Skeletal muscle tissue (tissue), 4 donors: ENCODE measurements around the gene DPF3. TPM values are rescaled to one million over a fixed set of nuclear protein-coding genes. Genes with fewer than 3 reads are reported as not detected.

Source experiments
- H3K27ac ChIP-seq: one replicate; pipeline ENCODE4 v1.7.0; 2013; ENCODE audit warnings: mild to moderate bottlenecking, low read depth, low read length, inconsistent platforms
- H3K27me3 ChIP-seq, 3 donors: one replicate each; pipeline ENCODE4 v1.7.0; 2013; ENCODE audit warnings: low read length in 3 of 3; ENCODE audit not compliant: control insufficient read depth in 3 of 3, insufficient read depth in 3 of 3
- H3K36me3 ChIP-seq, 3 donors: one replicate each; pipeline ENCODE4 v1.7.0; 2013; ENCODE audit warnings: low read length in 3 of 3; ENCODE audit not compliant: control insufficient read depth in 3 of 3, insufficient read depth in 3 of 3
- H3K4me1 ChIP-seq, 3 donors: one replicate each; pipeline ENCODE4 v1.7.0; 2013; ENCODE audit warnings: low read length in 3 of 3, mild to moderate bottlenecking in 3 of 3; ENCODE audit not compliant: control insufficient read depth in 3 of 3, insufficient read depth in 3 of 3
- H3K4me3 ChIP-seq, 3 donors: one replicate each; pipeline ENCODE4 v1.7.0; 2013; ENCODE audit warnings: low read length in 3 of 3
- H3K9ac ChIP-seq, 3 donors: one replicate each; pipeline ENCODE4 v1.7.0; 2013; ENCODE audit warnings: low read length in 3 of 3, mild to moderate bottlenecking in 3 of 3, moderate library complexity in 2 of 3, low read depth in 1 of 3
- H3K9me3 ChIP-seq, 3 donors: one replicate each; pipeline ENCODE4 v1.7.0; 2013; ENCODE audit warnings: low read length in 3 of 3; ENCODE audit not compliant: control insufficient read depth in 3 of 3
- total RNA-seq: library from RNA; depleted of rRNA; stranded (reverse); fragments of >200 nt; gene quantifications from one replicate; pipeline ENCODE4 v1.2.3, GENCODE V29; 2014
- donor health status: Osteomylitis.

Gene DPF3
- total RNA-seq, 1 donor from 2014 or later = 1.6 TPM

DNA sequence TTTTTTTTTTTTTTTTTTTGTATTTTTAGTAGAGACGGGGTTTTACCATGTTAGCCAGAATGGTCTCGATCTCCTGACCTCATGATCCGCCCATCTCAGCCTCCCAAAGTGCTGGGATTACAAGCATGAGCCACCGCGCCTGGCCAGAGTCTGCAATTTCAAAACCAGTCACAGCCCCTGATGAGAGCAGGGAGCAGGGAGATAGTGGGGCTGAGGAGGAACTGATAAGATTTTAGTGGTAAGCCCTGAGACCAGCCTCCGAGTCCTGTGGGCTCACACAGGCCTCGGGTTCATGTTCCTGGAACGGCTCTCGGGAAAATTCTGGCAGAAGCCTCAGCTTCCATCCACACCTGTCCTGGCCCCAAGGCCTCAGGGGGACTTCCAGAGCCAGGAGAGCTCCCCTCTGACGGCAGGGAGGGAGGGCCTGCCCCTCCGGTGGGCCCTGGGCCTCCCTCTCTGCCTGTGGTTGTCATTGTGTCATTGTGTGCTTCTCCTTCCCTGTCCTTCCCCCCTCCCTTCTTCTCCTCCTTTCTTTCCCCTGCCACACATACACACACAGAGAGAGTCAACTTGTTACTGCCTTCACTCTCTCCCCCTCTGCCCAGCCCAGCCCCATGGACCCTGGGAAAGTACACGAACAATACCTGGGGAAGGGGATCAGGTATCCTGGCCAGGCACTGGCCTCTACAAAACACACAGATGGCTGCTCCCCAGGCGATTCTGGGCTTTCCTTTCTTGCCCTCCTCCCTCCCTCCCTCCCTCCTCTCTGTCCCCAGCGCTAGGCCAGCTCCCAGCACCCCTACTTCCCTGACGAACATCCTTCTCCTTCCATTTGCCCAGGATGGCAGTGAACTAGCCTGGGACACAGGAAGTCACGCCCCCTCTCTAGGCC, 294.1 kb downstream of the DPF3 start:
- no peak overlapping the region for H3K4me3 ChIP-seq
- H3K9ac ChIP-seq = no peak overlapping the region
- no peaks in the 10 kb centered on the region for H3K9me3 ChIP-seq
- H3K27me3 ChIP-seq = peaks cover 0 to 2% (median 0%) of the 10 kb centered on the region in 3 donors
- no peak overlapping the region for H3K27ac ChIP-seq
- H3K36me3 ChIP-seq = no peaks in the 10 kb centered on the region
- H3K4me1 ChIP-seq = peaks cover 0 to under 1% (median 0%) of the 10 kb centered on the region in 3 donors

DNA sequence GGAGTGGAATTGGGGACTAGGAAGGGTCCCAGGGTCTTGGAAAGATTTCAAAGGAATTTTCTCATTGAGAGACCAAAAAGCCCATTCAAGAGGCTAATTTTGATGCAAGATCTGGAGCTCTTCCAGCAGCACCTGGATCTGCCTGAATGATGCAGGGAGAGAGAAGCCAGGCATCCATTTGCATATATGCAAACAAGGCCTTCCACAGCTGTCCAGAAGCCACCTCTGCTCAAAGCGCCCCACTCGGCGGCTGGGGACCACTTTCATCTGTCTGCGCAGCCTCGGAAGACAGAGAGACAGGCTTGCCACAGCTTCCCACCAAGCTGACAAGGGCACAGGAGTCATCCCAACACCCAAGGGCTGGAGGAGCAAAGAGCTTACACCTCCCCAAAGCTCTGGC, 295.6 kb downstream of the DPF3 start:
- H3K9me3 ChIP-seq = no peaks in the 10 kb centered on the region
- no peak overlapping the region for H3K4me3 ChIP-seq
- no peaks in the 10 kb centered on the region for H3K4me1 ChIP-seq
- peaks cover 0 to 2% (median 0%) of the 10 kb centered on the region in 3 donors for H3K27me3 ChIP-seq
- H3K27ac ChIP-seq = no peak overlapping the region
- H3K36me3 ChIP-seq = no peaks in the 10 kb centered on the region
- no peak overlapping the region for H3K9ac ChIP-seq

DNA sequence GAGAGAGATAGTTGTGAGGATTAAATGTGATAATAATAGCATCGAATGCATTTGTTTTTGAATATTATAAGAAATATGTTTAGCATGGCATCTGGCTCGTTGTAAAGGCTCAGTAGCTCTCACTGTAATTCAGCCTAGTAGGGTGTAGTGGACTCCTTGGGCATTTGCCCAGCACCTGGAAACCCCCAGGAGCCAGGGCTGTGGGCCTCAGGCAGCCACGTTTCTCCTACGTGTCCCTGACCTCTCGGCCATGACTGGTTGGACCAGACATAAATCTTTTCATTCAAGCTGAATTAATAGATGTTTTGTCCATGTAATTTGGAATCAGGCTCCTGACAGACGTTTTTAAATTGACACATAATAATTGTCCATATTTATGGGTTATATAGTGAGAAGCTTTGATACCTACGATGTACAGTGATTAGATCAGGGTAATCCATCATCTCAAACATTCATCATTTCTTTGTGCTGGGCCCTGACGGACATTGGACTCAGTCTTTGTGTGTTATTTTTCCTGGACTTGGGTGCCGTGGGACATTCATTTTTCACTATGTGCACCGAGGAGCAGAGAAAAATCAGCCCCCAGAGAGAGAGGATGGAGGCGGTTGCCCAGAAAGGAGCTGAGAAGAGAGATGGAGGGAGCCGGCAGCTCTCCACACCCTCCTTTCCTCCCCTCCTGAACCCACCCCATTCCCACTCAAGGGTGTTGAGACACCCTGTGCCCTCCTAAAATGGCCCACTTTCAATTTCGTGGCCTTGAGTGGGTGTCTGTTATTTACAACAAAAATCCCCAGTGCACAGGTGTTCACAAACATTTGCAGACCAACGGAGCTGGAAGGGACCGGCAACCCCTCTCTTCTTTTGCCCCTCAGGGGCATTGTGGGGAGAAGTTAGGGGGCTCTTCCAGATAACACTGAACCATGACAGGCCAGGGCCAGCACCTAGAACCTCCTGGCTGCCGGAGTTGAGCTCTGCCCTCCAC, 296.4 kb downstream of the DPF3 start:
- H3K36me3 ChIP-seq = no peaks in the 10 kb centered on the region
- peaks cover 0 to 2% (median 0%) of the 10 kb centered on the region in 3 donors for H3K27me3 ChIP-seq
- no peaks in the 10 kb centered on the region for H3K4me1 ChIP-seq
- H3K9me3 ChIP-seq = no peaks in the 10 kb centered on the region
- H3K27ac ChIP-seq = no peak overlapping the region
- no peak overlapping the region for H3K9ac ChIP-seq
- H3K4me3 ChIP-seq = no peak overlapping the region

DNA sequence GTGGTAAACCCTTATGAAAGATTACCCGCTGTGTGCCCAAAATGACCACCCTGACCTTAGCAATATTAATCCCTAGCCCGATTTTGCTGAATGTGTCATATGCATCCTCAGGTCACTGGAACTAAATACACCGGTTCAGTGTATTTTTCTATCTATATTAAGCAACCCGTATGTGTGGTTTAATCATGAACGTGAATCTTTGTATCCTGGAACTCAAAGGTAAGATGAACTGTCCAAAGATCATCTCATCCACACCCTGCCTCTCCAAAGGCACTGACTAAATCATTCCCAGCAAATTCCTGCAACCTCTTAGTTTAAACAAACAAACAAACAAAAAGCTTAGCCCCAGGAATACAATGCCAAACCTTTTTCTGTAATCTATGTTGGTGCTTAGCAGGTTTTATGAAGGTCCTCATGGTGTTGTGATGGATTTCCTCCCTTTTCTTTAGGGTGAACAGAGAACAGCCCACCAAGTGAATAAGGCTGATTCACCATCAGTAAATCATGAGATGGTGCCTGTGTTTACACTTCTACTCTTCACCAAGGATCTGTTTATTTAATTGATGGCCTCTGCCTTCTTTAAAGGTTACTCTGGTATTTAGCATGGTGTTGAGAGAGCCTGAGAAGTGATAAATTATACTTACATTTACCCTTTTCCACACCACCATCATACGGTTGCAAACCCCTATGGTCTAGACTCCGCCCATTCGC, 298.6 kb downstream of the DPF3 start:
- H3K27me3 ChIP-seq = peaks cover 0 to 2% (median 0%) of the 10 kb centered on the region in 3 donors
- no peak overlapping the region for H3K9ac ChIP-seq
- no peaks in the 10 kb centered on the region for H3K36me3 ChIP-seq
- no peaks in the 10 kb centered on the region for H3K9me3 ChIP-seq
- no peak overlapping the region for H3K27ac ChIP-seq
- H3K4me3 ChIP-seq = no peak overlapping the region
- H3K4me1 ChIP-seq = peaks cover 0 to 3% (median 3%) of the 10 kb centered on the region in 3 donors

DNA sequence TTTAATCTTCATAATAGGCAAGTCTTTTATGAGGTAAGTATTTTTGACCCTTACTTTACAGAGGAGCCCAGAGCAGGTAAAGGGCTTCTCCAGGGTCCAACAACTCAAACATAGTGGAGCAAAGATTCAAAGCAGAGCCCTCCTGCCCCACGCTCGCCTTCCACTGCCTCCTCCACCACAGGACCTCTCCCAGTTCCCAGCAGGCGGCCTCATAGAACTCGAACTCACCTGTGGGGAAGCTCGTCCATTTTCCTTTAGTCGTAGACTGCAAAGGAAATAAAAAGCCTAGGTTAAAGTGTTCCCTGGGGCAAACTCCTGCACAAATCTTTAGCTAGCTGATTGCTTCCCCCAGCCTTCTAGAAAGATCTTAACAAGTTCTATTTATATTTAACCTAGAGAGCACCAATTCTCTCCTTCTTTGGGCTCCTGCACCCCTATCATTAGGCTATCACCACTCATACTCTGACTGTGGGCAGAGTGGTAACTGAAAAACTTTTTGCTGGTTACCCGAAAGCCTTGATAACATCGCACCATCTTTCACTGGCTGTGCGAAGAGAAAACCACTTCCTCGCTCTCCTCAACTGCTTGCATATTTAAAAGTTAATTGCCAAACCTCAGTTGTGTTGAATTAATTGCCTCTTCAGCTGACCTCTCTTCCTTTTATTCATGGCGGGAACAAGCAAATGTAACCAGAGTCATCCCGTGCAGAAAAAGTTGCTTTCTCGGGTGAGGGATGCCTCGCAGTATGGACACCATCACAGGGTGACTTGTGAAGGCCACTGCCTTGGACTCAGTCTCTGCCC, 299.6 kb downstream of the DPF3 start:
- H3K9me3 ChIP-seq = no peaks in the 10 kb centered on the region

DNA sequence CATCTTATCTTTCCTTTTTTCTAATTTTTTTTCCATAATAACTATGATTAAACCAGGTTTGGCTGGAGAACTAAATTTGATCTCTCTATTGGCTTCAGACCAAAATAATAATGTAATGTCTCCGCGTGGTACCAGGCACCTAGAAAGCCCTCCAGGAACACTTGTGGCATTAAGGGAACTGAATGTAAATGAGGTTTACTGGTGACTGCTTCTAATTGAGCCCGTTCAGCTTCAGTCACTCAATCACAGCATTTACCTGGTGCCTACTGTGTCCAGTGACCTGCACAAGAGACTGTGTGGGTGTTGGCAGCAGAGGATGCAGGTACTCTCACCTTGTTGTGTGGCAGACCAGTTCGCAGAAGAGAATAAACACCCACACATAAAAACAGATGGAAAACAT, 302.5 kb downstream of the DPF3 start:
- no peak overlapping the region for H3K27ac ChIP-seq

More for the DNA sequence above, 299.6 kb downstream of the DPF3 start:
- Histone ChIP-seq H3K4me3 (no peak overlapping the region), H3K9ac (no peak overlapping the region), H3K27me3 (peaks cover 0 to 2% (median 0%) of the 10 kb centered on the region in 3 donors), H3K4me1 (peaks cover 0 to 3% (median 3%) of the 10 kb centered on the region in 3 donors), H3K27ac (no peak overlapping the region), H3K36me3 (no peaks in the 10 kb centered on the region)

DNA sequence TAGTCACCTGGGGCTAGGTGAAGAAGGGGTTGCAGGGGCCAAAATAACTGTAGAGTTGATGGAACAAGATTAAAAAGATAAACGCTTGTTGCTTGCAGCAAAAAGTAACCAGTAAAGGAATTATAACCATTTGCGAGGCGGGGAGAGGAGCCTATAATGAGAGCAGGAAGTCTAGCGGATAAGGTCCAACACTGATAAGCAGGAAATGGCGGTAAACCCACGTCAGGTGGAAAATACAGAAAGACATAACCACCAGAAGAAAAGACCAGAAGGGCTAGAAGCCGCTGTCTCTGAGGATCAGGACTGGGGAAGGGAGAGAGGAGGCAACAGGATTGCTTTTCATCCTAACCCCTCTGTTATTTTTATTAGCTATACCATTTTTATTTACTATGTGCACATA, 303.3 kb downstream of the DPF3 start:
- Histone ChIP-seq H3K36me3 (no peaks in the 10 kb centered on the region), H3K4me1 (peaks cover 0 to 3% (median 3%) of the 10 kb centered on the region in 3 donors), H3K9ac (no peak overlapping the region), H3K27ac (no peak overlapping the region), H3K9me3 (no peaks in the 10 kb centered on the region), H3K4me3 (no peak overlapping the region), H3K27me3 (no peaks in the 10 kb centered on the region)

More for the DNA sequence above, 302.5 kb downstream of the DPF3 start:
- peaks cover 0 to 3% (median 3%) of the 10 kb centered on the region in 3 donors for H3K4me1 ChIP-seq
- H3K4me3 ChIP-seq = no peak overlapping the region
- no peaks in the 10 kb centered on the region for H3K36me3 ChIP-seq
- H3K9me3 ChIP-seq = no peaks in the 10 kb centered on the region
- no peak overlapping the region for H3K9ac ChIP-seq
- no peaks in the 10 kb centered on the region for H3K27me3 ChIP-seq

DNA sequence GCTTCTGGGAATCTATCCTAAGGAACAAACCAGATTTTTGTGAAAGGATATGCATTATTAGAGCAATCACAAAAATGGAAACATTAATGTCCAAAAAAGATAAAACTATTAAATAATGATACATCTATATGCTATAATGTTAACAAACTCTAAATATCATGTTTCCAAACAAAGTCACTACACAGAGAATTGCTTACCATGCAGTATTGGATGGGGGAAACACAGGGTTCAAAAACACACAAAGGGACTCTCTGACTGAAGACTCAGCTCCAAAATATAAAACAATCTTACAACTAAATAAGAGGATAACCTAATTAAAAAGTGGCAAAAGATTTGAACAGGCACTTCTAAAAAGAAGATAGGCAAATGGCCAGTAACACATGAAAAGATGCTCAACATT, 304.2 kb downstream of the DPF3 start:
- Histone ChIP-seq H3K27me3 (no peaks in the 10 kb centered on the region), H3K36me3 (no peaks in the 10 kb centered on the region), H3K9me3 (no peaks in the 10 kb centered on the region), H3K4me1 (peaks cover 0 to 3% (median 3%) of the 10 kb centered on the region in 3 donors), H3K9ac (no peak overlapping the region), H3K27ac (no peak overlapping the region), H3K4me3 (no peak overlapping the region)

DNA sequence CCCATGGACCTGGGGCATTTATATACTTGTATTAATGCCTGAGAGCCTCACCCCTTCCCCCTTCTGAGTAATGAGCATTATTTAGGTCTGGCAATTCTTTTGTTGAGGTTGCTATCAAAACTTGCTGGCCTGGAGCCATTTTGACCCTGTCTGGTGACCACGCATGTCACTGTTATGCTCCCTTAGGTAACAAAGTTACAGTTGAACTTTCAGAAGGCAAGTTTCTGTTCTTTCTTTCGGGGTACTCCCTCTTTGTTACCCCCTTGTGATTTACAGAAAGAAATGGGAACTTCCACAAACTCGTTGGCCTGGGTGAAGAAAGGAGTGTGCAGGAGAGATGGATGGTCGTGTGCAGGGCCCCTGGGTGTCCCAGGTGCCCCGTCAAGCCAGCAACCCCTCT, 305.4 kb downstream of the DPF3 start:
- no peaks in the 10 kb centered on the region for H3K27me3 ChIP-seq
- no peaks in the 10 kb centered on the region for H3K36me3 ChIP-seq
- H3K4me1 ChIP-seq = peaks cover 0 to 3% (median 3%) of the 10 kb centered on the region in 3 donors
- H3K27ac ChIP-seq = no peak overlapping the region
- no peak overlapping the region for H3K4me3 ChIP-seq
- H3K9me3 ChIP-seq = no peaks in the 10 kb centered on the region
- no peak overlapping the region for H3K9ac ChIP-seq
